Activated naive CD4-positive, alpha-beta T cell treated with anti-CD3 and anti-CD28 coated beads, Interleukin-2, amount 50 U/mL, for 24 hours (primary cell): ENCODE measurements around the gene GAB1.

ENCODE experiments used
- H3K27ac Mint-ChIP-seq: one replicate; pipeline ENCODE4 v1.8.0; 2021; ENCODE audit warnings: mild to moderate bottlenecking, mixed read lengths
- H3K27me3 Mint-ChIP-seq: one replicate; pipeline ENCODE4 v1.8.0; 2021; ENCODE audit warnings: mixed read lengths
- H3K36me3 Mint-ChIP-seq: one replicate; pipeline ENCODE4 v1.8.0; 2021; ENCODE audit warnings: mixed read lengths
- H3K4me1 Mint-ChIP-seq: one replicate; pipeline ENCODE4 v1.8.0; 2021; ENCODE audit warnings: mixed read lengths
- H3K4me3 Mint-ChIP-seq: one replicate; pipeline ENCODE4 v1.8.0; 2021; ENCODE audit warnings: mild to moderate bottlenecking, mixed read lengths
- H3K9me3 Mint-ChIP-seq: one replicate; pipeline ENCODE4 v1.8.0; 2021; ENCODE audit warnings: mixed read lengths

The GAB1 gene

DNA sequence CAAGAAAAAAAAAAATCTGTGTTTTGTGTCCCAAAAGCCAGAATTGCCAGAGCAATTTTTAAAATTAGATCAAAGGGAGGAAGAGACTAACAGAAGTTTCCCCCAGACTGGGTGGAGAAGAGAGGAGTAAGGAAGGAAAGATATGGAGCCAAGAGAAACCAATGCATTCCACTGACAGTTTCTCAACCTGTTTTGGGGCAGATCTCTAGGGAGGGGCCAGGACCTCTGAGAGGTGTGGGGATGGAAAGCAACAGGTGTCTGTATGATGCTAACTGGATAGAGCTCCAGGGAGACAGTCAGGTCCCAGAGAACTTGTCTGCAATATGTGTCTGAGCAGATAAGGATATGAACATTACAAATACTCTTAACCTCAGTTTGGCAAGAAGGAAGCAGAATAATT, 22.7 kb upstream of the GAB1 start:
- no peaks in the 10 kb centered on the region for H3K9me3 Mint-ChIP-seq
- no peak overlapping the region for H3K27ac Mint-ChIP-seq
- no peaks in the 10 kb centered on the region for H3K36me3 Mint-ChIP-seq
- H3K27me3 Mint-ChIP-seq: peaks cover 4% of the 10 kb centered on the region
- H3K4me3 Mint-ChIP-seq: no peak overlapping the region
- no peaks in the 10 kb centered on the region for H3K4me1 Mint-ChIP-seq

- H3K9me3 Mint-ChIP-seq: no peaks in the 10 kb centered on the region
- H3K27ac Mint-ChIP-seq: no peak overlapping the region
- H3K4me1 Mint-ChIP-seq: no peaks in the 10 kb centered on the region
- no peaks in the 10 kb centered on the region for H3K36me3 Mint-ChIP-seq
- no peak overlapping the region for H3K4me3 Mint-ChIP-seq
- H3K27me3 Mint-ChIP-seq: peaks cover 3% of the 10 kb centered on the region
Measured at GRCh38 chr4:143320113-143320512, 16.6 kb upstream of the GAB1 start.

GRCh38 chr4:143326735-143327134, 9.9 kb upstream of the GAB1 start:
- Mint-ChIP-seq H3K27me3 (peaks cover 13% of the 10 kb centered on the region), H3K4me3 (no peak overlapping the region), H3K4me1 (no peaks in the 10 kb centered on the region), H3K36me3 (no peaks in the 10 kb centered on the region), H3K27ac (no peak overlapping the region), H3K9me3 (no peaks in the 10 kb centered on the region)

DNA sequence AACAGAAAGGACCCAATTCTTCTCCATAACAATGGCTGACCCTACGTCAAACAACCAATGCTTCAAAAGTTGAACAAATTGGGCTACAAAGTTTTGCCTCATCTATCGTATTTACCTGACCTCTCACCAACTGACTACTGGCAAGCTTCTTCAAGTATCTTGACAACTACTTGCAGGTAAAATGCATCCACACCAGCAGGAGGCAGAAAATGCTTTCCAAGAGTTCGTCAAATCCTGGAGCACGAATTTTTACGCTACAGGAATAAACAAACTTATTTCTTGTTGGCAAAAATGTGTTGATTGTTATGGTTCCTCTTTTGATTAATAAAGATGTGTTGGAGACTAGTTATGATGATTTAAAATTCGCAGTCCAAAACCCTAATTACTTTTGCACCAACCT, 6.7 kb upstream of the GAB1 start:
- no peaks in the 10 kb centered on the region for H3K36me3 Mint-ChIP-seq
- no peak overlapping the region for H3K27ac Mint-ChIP-seq
- H3K9me3 Mint-ChIP-seq: no peaks in the 10 kb centered on the region
- no peaks in the 10 kb centered on the region for H3K4me1 Mint-ChIP-seq
- H3K27me3 Mint-ChIP-seq: peaks cover 19% of the 10 kb centered on the region
- H3K4me3 Mint-ChIP-seq: no peak overlapping the region

GRCh38 chr4:143335979-143336780, 496 bp upstream of the GAB1 start:
- H3K36me3 Mint-ChIP-seq: no peaks in the 10 kb centered on the region
- no peaks in the 10 kb centered on the region for H3K9me3 Mint-ChIP-seq
- H3K27me3 Mint-ChIP-seq: peaks cover 27% of the 10 kb centered on the region
- no peak overlapping the region for H3K27ac Mint-ChIP-seq
- H3K4me3 Mint-ChIP-seq: peak overlapping the region; percentile 85
- H3K4me1 Mint-ChIP-seq: peaks cover 5% of the 10 kb centered on the region

DNA sequence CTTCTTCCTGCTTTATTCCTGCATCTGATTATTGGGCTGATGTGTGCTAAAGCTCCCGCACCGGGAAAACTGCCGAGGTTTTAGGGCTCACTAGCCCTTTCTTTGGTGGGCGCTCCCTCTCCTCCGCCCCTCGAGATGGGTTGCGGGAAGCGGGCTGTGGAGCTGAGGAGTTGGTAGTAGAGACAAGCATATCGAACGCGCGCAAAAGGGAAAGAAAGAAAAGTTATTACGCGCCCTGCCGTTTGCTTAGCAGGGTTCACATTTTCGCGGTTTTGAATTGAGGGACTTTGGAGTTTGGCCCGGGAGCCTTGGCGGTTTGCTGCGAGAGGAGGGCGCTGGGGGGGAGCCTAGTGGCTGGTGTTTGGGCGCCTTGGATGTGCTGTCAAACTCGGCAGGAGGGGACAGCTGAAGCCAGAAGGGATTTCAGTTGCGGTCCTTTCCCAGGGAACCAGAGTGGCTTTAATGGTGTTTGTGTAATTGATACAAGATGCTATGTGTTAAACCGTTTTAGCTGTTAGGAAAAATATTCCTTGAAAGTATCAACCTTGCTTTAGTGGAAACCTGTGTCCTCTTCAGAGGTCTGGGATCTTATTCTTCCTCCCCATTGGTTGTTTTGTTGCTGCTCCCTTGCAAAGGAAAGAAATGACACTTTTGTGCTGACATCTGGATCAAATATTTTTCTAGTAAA, 1.1 kb downstream of the GAB1 start:
- Mint-ChIP-seq H3K27me3 (peaks cover 26% of the 10 kb centered on the region), H3K36me3 (no peaks in the 10 kb centered on the region), H3K4me1 (peaks cover 5% of the 10 kb centered on the region), H3K4me3 (peak overlapping the region; percentile 85), H3K27ac (no peak overlapping the region), H3K9me3 (no peaks in the 10 kb centered on the region)

- H3K27me3 Mint-ChIP-seq: peaks cover 30% of the 10 kb centered on the region
- no peaks in the 10 kb centered on the region for H3K9me3 Mint-ChIP-seq
- H3K27ac Mint-ChIP-seq: no peak overlapping the region
- H3K36me3 Mint-ChIP-seq: no peaks in the 10 kb centered on the region
- H3K4me1 Mint-ChIP-seq: peaks cover 5% of the 10 kb centered on the region
- H3K4me3 Mint-ChIP-seq: no peak overlapping the region
Measured at GRCh38 chr4:143338313-143338712, 1.6 kb downstream of the GAB1 start.

DNA sequence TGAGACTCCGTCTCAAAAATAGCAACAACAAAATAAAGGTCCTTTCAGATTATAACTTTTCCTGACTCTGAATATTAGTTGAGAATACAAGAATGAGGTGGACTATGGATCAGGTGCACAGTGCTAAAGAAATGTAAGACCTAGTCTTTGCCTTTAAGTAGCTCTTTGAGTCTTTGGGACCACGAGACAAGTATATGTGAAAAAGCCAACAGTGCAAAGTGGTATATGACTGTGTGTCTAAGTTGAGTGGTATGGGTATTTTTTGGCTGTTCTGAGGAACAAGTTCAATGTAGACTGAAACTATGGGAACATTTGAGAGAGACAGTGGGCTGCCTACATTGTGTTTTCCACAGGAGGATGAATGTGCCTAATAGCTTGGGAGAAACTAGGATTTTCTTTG, 2.8 kb downstream of the GAB1 start:
- Mint-ChIP-seq H3K27me3 (peaks cover 35% of the 10 kb centered on the region), H3K36me3 (no peaks in the 10 kb centered on the region), H3K4me1 (peaks cover 5% of the 10 kb centered on the region), H3K27ac (no peak overlapping the region), H3K4me3 (no peak overlapping the region), H3K9me3 (no peaks in the 10 kb centered on the region)

DNA sequence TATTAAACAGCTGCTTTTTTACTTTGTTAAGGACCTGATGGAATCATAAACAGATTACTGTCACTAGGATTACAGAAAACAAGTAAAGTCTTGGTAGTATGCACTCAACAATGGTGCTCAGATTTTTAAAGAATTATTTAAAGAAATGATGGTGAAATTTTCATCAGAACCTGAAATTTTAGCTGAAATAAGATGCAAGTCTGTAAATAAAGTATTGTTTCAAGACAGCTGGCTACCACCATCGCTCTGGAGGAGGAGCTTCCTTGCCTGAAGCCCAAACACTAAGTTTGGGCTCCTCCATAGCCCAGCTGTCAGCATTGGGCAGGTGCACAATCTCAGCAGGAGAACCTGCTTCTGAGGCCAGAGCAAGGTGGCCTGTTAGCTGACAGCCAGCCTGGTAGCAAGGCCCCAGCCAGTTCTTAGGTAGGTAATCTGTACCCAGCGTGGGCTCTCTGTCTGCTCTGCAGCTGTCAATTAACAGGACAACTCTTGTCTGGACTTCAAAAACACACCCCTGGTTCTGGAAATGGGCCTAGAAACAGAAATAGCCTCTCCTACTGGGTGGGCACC, 4.6 kb downstream of the GAB1 start:
- peaks cover 26% of the 10 kb centered on the region for H3K27me3 Mint-ChIP-seq
- H3K9me3 Mint-ChIP-seq: no peaks in the 10 kb centered on the region
- no peaks in the 10 kb centered on the region for H3K36me3 Mint-ChIP-seq
- H3K4me3 Mint-ChIP-seq: no peak overlapping the region
- H3K27ac Mint-ChIP-seq: no peak overlapping the region
- peaks cover 5% of the 10 kb centered on the region for H3K4me1 Mint-ChIP-seq

GRCh38 chr4:143343276-143343831, 6.7 kb downstream of the GAB1 start:
- no peak overlapping the region for H3K4me3 Mint-ChIP-seq
- H3K27me3 Mint-ChIP-seq: peaks cover 20% of the 10 kb centered on the region

GRCh38 chr4:143344041-143344440, 7.4 kb downstream of the GAB1 start:
- H3K4me3 Mint-ChIP-seq: no peak overlapping the region
- no peaks in the 10 kb centered on the region for H3K36me3 Mint-ChIP-seq
- no peaks in the 10 kb centered on the region for H3K4me1 Mint-ChIP-seq
- peaks cover 18% of the 10 kb centered on the region for H3K27me3 Mint-ChIP-seq
- no peak overlapping the region for H3K27ac Mint-ChIP-seq
- H3K9me3 Mint-ChIP-seq: no peaks in the 10 kb centered on the region

More at GRCh38 chr4:143343276-143343831, 6.7 kb downstream of the GAB1 start:
- Mint-ChIP-seq H3K9me3 (no peaks in the 10 kb centered on the region), H3K36me3 (no peaks in the 10 kb centered on the region), H3K27ac (no peak overlapping the region), H3K4me1 (no peaks in the 10 kb centered on the region)

DNA sequence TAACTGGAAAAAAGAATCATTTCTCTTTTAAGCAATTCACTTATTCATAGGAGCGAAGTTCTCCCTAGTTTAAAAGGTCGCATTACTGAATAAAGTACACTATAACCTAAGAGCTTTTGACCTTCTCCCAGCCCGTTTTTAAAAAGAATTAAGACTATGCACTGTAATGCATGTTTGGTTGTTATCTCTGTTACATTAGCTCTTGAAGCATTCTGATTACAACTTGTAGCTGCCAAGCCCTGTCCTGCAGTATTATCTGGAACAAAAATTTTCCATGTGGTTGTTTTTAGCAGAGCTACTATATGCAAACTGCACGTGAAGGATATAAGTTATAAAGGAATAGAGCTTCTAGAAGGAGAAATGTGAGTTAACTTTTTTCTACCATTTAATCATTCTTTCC, 8.1 kb downstream of the GAB1 start:
- Mint-ChIP-seq H3K27me3 (peaks cover 14% of the 10 kb centered on the region), H3K27ac (no peak overlapping the region), H3K36me3 (no peaks in the 10 kb centered on the region), H3K4me3 (no peak overlapping the region), H3K9me3 (no peaks in the 10 kb centered on the region), H3K4me1 (no peaks in the 10 kb centered on the region)

- Mint-ChIP-seq H3K27me3 (peaks cover 13% of the 10 kb centered on the region), H3K36me3 (no peaks in the 10 kb centered on the region), H3K4me1 (no peaks in the 10 kb centered on the region), H3K9me3 (no peaks in the 10 kb centered on the region), H3K27ac (no peak overlapping the region), H3K4me3 (no peak overlapping the region)
Measured at GRCh38 chr4:143345356-143345755, 8.7 kb downstream of the GAB1 start.

- Mint-ChIP-seq H3K4me1 (no peaks in the 10 kb centered on the region), H3K4me3 (no peak overlapping the region), H3K36me3 (no peaks in the 10 kb centered on the region), H3K27ac (no peak overlapping the region), H3K9me3 (no peaks in the 10 kb centered on the region), H3K27me3 (peaks cover 13% of the 10 kb centered on the region)
Measured at GRCh38 chr4:143346206-143346605, 9.5 kb downstream of the GAB1 start.

DNA sequence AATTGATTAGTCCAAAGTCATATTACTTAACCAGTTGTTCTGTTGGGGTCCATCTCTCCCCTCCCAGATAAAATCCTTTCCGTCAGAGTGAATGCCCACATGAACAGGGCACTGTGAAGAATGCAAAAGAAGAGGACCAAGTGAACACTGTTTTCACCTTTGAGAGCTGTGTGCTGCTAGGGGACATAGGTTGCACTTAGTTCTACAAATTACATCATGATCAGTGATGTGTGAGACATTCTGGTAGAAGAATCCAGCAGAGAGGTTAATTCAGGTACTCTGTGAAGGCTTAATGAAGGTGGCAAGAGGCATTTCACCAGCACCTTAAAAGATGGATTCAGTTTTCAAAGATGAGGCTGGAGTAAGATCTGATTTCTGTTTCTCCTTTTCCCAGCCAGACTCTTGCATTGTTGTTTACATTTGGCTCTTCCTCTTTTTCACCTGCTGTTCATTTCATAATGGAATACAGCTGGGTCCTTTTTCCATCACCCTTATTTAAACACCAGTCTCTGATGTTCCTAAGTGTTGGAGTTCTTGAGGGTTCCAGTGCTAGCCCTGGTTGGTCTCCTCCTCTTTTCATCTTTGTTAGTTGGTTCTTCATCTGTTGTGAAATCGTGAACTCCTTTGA, 10.9 kb downstream of the GAB1 start:
- H3K4me1 Mint-ChIP-seq: no peaks in the 10 kb centered on the region
- H3K27ac Mint-ChIP-seq: no peak overlapping the region
- H3K36me3 Mint-ChIP-seq: no peaks in the 10 kb centered on the region
- H3K27me3 Mint-ChIP-seq: peaks cover 12% of the 10 kb centered on the region
- H3K9me3 Mint-ChIP-seq: no peaks in the 10 kb centered on the region
- no peak overlapping the region for H3K4me3 Mint-ChIP-seq
